ENCODE measurements around the gene PLD3. TPM values are rescaled to one million over a fixed set of nuclear protein-coding genes. Genes with fewer than 3 reads are reported as not detected.
"Not testable (repeated sequence)": the region's sequence is repeated elsewhere in the genome, so short reads cannot be mapped to it uniquely, and the experiment has no call there.

PLD3 gene
- total RNA-seq, 1 donor: 229 TPM

DNA sequence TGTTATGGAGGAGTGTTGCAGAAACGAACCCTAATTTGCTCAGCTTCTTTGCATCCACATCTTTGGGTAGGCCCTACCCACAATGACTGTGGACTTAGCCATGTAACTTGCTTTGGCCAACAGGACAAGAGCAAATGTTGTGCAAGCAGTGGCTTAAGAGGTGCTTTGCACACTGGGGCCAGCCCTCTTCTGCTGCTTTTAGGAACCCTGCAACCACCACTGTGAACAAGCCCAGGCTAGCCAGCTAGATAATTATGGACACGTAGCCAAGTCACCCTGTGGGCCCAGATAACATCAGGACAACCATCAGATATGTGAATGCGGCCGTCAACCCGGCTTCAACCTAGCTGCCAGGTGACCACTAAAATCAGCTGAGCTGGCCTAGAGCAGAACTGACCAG is 17.4 kb upstream of the PLD3 start:
- no peak for DNase-seq (ENCODE audit: low read depth in 2 of 3, low spot score in 2 of 3)

DNA sequence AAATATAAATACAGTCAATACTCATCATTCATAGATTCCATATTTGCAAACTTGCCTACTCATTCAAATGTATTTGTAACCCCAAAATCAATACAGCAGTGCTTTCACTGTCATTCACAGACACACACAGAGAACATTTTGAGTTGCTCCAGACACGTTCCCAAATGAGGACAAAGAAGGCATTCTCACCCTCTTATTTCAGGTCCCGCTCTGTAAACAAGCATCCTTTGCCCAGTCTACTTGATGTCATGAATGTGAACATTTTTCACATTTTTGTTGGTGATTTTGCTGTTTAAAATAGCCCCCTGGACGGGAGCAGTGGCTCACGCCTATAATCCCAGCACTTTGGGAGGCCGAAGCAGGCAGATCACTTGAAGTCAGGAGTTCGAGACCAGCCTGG is 15.8 kb upstream of the PLD3 start:
- no peak for DNase-seq (ENCODE audit: low read depth in 2 of 3, low spot score in 2 of 3)

DNA sequence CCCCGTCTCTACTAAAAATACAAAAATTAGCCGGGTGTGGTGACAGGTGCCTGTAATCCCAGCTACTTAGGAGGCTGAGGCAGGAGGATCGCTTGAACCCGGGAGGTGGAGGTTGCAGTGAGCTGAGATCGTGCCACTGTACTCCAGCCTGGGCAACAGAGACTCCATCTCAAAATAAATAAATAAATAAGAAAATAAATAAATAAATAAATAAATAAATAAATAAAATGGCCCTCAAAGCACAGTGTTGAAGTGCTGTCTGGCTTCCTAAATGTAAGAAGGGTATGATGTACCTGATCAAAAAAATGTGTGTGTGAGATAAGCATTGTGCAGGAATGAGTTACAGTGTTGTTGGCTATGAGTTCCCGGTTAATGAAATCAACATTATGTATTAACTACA is 15.4 kb upstream of the PLD3 start:
- DNase-seq (ENCODE audit: low read depth in 2 of 3, low spot score in 2 of 3): not testable (repeated sequence)

DNA sequence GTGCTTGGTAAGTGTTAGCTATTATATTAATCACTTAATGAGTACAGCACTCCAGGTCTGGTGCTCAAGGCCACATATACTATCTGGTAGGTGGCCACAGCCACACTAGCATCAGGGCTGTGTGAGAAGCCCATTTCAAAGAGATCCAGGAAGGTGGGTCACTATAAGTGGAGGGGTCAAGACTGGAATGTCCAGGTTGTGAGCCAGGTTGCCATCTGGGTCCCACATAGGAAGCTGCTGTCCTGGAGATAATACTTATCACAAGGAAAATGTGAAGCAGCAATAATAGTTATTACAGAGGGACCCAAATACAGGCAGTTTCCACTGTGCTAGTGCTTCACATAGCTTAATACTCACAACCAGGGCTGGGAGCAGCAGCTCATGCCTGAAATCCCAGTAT is 13.4 kb upstream of the PLD3 start:
- DNase-seq (ENCODE audit: low read depth in 2 of 3, low spot score in 2 of 3): no peak

DNA sequence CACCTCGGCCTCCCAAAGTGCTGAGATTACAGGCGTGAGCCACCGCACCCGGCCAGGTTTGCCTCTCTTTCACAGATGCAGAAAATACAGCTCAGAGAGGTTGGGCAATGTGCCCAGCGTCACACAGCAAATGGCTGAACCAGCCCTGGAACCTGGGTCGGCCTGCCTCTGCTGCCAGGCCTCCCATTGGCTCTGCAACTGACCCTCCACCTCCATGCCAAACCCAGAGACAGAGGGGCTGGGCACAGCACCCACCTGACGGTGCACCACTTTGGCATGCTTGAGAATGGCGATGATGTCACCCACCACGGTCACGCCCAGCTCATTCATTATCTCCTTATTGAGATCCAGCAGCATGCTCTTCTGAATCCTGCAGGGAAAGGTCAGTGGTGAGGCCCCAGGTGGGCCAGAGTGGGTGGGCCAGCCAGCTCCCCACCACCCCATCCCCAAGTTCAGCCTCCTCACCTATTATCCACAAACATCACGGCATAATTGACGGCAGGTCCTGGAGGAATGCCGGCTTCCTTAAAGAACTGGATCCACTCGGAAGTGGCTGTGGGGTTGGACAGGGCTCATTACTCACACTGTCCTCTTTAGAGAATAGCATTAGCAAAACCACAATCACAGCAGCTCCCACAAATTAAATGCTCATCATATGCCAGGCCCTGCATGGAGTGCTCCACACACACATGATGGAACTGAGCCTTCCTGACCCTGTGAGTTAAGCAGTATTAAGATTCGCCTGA is 12.5 kb upstream of the PLD3 start:
- DNase-seq (ENCODE audit: low read depth in 2 of 3, low spot score in 2 of 3): no peak

DNA sequence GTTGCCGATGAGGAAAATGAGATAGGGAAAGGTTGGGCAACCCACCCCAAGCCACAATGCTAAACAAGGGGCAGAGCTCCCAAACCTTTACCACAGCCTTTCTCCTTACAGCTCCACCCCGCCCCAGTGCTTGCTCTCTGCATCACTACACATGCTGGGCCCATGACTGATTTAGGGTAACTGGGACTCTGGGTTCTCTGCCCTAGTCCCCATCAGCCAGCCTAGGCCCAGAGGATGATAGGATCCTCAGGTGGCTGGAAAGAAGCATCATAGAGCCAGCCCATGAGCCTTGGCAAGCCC is 11.9 kb upstream of the PLD3 start:
- DNase-seq (ENCODE audit: low read depth in 2 of 3, low spot score in 2 of 3): no peak

DNA sequence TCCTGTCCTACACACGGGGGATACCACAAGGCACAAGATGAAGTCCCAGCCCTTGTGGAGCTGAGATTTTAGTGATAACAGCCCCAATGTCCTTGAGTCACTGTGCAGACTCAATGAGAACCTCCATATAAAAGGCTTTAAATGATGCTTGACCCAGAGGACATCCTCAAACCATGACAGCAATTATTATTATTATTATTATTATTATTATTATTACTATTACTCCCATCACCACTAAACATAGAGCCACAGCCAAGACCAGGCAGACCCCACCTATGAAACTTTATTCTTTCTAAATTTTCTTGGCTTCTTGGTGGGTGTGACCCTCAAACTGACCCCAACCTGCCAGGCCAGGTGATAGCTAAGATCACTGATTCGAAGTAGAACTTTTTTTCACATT is 11.4 kb upstream of the PLD3 start:
- DNase-seq (ENCODE audit: low read depth in 2 of 3, low spot score in 2 of 3): no peak

DNA sequence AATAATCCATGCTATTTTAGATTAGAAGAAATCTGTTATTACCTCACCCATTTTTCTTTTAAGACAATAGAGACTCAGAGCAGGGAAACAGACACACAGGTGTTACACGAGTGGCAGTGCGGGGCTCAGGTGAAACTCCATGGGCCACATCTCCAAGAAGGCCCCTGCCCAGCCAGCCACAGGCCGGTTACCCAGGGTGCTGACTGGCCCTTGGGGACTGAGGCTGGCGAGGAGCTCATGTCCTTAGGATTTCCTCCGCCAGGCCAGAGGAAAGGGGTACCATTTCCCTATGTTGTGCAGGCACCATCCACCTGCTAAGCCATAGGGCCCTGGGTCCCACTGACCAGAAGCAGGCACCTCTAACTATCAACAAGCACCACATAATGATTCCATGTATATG is 10.9 kb upstream of the PLD3 start:
- DNase-seq (ENCODE audit: low read depth in 2 of 3, low spot score in 2 of 3): no peak

DNA sequence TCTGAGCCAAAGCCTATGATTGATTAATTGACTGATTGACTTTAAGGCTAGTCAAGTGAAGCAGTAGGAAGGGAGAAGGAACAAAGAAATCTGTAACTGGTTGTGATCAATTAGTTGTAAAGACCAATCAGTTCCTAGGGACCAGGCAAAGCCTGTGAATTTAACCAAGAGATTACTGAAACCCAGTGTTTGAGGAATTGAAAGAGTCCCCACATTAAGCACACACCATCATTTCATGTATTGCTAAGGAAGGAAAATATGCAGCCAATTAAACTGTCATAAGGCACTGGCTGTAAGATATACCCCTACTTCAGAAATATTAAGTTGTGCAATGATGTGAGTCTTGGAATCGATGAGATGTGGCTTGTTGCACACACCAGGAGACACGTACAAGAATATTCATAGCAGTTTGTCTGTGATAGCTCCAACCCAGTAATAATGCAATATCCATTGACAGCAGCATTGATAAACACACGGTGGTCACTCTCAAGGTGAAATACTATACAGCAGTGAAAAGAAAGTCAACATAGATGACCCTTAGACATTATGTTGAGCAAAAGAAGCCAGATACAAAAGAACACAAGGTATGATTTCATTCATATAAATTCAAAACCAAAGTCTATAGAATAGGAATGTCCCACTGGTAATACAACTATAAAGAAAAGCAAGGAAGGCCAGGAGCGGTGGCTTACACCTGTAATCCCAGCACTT is 9.3 kb upstream of the PLD3 start:
- DNase-seq (ENCODE audit: low read depth in 2 of 3, low spot score in 2 of 3): no peak

DNA sequence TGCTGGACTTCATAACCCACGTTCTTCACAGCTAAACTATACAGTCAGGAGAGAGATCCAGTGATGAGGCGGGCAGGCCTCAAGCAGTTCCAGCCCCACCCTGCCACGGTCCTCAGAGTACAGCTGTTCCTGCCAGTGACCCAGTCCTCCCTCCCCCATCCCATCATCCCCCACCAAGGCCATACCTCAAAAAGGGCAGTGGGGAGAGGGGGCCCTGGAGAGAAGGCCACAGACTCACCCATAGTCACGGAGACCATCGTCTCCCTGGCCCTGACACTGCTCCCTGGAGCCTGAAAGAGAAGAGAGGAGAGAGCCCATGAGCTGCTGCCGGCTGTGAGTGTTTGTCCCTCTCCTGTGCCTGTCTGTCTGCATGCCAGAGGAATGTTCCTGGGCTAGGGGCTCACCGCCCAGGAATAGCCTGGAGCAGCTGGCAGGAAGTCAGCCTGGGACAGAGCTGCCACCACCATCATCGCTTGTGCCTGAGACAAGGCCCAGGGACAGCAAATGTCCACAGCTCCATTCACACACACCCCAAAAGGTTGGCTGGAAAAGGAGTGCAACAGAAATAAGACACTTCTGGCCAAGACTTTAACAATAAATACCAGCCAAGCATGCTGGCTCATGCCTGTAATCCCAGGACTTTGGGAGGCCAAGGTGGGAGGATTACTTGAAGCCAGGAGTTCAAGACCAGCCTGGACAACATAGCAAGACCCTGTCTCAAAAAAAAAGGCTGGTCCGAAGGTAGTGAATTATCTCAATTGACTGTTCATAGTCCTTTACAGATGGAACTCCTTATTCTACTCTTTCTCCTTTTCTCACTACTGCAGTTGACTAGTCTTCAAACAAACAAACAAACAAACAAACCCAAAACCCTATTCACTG is 6.7 kb upstream of the PLD3 start:
- no peak for DNase-seq (ENCODE audit: low read depth in 2 of 3, low spot score in 2 of 3)

DNA sequence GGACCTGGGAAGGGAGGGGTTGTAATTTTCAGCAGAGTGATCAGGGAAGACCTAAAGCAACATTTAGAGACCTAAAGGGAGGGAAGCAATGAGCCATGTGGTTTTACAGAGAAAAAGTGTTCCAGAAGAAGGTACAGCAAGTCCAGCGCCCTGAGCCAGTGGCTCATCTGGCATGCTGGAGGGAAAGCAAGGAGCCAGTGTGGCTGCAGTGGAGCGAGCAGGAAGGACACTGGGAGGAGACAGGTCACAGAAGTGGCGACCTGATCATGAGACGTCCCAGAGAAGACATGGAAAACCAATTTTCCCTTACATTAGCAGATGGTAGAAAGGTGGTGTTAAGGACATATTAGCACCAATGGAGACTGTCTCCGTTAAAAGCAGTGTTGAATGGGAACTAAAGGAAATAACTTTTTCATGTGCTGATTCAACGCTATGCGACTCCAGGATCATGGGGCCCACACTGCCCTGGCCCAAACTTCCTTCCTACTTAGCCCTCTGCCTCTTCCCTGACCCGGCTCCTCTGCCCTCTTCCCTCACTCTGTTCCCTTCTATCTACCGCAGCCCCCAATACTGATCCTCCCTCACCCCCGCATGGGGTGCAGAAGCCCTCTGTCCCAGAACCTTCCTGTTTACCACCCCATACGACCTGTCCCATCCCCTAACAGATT is 5.7 kb upstream of the PLD3 start:
- no peak for DNase-seq (ENCODE audit: low read depth in 2 of 3, low spot score in 2 of 3)

DNA sequence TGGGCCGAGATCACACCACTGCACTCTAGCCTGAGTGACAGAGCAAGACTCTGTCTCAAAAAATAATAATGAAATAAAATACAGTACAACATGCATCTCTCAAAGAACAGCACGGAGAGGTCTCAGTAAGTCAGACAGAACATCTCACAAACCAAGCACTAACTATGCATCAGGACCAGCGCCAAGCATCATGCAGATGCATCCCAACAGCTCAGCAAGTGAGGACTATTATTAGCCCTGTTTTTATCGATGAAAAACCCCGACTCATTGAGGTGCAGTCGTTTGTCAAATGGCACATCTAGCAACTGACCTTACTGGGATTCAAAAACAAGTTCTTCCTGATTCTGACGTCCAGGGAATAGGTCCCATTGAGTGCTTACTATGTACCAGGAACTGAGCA is 4.1 kb upstream of the PLD3 start:
- no peak for DNase-seq (ENCODE audit: low read depth in 2 of 3, low spot score in 2 of 3)

DNA sequence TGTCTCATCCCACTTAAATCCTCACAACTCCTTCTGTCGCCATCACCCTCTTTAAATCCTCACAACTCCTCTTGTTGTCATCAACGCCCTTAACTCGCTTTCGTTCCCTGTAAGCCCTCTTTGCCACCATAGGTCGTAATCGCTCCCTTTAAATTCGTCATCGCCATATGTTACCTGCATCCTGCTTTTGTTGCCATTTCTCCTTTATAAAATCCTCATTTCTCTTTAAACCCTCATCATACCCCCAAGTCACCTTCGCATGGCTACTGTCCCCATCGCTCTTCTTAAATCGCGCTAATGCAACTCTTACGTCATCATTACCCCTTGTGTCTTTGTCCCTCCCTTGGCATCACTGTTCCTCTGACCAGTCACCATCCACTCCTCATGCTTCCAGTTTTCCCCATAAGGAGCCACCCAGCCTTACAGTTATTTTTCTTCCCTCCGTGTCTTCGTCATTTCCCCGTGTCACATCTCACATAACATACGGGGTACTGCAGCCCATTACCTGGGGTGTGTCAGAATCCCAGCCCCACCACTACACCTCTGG is 539 bp downstream of the PLD3 start:
- peak in 1 of 3 donors; percentile 45 for DNase-seq (ENCODE audit: low read depth in 2 of 3, low spot score in 2 of 3)

DNA sequence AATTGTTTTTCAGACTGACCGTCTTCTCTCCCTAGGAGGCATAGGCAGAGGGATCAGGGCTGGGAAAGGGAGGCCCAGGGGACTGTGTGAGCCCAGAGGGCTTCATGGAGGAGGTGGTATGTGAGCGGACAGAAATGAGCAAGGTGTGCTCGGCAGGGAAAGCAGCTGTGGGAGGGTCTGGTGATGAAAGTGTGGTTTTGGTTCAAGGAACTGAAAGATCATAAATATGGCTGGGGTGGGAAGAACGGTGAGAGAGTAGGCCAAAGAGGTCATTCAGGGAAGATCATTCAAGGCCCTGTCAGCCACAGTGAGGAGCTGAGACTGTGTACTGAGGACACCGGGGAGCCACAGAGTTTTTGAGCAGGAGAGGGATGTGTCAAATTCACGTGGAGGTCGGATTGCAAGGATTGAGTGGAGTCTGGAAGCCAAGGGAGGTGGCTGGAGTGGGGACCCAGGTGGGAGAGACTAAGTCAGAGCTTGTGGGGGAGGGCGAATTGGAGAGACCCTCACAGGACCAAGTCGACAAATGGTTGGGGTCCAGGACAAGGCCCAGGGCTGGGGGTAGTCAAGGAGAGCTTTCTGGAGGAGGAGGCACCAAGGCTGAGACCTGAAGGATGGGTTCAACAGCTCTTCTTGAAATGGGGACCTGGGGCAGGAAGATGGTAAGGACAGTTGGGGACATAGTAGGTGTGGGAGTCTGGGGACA is 7.6 kb downstream of the PLD3 start:
- DNase-seq (ENCODE audit: low read depth in 2 of 3, low spot score in 2 of 3): no peak

DNA sequence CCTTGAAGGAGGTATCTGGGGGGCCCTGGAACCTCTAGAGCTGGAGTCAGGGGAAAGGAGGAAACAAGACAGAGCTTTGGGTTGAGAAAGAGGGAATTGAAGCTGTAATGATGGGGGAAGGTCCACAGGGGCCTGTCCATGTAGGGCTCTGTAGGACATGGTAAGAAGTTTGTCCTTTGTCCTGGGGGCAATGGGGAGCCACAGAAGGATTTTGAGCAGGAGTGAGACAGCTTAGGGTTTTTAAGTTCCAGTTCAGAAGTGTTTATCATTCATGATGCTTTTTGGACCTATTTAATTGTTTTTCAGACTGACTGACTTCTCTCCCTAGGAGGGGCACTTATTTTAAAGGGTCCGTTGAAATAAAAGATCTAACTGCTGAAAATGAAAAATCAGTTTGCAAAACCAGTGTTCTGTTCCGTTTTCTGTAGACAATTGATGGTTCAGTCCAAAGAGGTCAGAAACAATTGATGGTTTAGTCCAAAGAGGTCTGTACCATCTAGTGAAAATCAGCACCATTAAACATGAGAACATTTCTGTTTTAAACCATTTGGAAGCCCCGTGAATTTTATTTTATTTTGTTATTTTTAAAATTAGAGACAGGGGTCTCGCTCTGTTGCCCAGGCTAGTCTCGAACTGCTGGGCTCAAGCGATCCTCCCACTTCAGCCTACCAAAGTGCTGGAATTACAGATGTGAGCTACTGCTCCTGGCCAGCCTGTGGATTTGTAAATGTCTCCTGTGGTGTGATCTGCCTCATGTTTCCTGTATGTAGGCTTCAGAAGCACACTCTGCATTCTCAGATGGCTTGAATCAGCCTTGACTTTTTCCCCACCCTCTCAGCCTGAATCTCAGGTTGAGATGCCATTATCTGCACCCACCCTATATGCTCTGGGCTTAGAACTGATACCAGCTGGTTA is 8.4 kb downstream of the PLD3 start:
- no peak for DNase-seq (ENCODE audit: low read depth in 2 of 3, low spot score in 2 of 3)

DNA sequence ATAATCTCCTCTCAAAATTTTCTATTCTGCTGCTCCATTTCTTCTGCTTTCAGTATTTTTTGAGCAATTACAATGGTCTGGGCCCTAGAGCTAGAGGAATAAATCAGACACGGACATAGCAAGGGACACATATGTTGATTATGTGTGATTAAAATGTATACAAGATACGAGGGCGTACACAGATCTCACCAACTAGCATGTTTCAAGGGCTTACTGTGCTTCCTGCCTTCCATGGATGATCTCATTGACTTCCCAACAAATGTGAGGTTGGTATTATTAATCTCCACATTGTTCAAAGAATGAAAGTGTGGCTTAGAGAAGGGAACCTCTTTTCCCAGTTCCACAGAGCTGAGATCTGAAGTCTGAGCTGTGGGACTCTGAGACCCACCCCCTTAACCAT is 9.1 kb downstream of the PLD3 start:
- no peak for DNase-seq (ENCODE audit: low read depth in 2 of 3, low spot score in 2 of 3)

DNA sequence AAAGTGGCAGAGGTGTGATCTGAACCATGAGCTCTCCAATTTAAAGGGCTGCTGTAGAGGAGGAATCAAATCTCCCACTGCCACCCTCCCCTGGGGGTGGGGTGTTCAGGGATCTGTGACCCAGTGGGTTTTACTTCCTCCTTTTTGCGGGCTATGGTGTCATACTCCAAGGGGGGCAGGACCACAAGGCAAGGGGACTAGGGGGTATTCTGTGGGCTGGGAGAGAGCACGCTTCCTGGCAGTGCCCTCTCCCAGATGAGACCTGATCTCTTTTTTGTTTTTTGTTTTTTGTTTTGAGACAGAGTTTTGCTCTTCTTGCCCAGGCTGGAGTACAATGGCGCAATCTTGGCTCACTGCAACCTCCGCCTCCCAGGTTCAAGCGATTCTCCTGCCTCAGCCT is 10.3 kb downstream of the PLD3 start:
- peak in 2 of 3 donors; percentile 84 to 90 for DNase-seq (ENCODE audit: low read depth in 2 of 3, low spot score in 2 of 3)

DNA sequence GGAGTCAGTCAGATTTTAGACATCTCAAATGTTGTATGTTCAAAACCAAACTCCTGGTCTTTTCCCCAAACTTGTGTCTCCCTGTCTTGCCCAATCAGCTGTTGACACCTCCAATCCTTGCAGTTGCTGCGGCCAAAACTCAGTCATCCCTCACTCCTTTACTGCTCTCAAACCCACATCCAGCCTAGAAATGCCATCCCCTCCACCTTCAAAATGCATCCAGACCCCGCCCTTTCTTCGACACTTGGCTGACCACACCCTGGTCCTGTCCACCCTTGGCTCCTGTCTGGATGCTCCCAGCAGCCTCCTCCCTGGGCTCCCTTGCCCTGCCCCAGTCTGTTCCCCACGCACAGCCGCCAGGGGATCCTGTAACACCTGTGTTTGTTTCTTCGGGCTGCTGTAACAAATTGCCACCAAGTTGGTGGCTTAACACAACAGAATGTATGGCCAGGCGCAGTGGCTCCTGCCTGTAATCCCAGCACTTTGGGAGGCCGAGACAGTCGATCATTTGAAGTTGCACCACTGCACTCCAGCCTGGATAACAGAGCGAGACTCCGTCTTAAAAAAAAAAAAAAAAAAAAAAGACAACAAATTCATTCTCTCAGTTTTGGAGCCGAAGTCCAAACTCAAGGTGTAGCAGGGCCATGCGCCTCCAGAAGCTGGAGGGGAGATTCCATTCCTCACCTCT is 11.7 kb downstream of the PLD3 start:
- no peak for DNase-seq (ENCODE audit: low read depth in 2 of 3, low spot score in 2 of 3)
